Activated T-helper 2 cell treated with anti-CD3 and anti-CD28 coated beads, Interferon-gamma antibody, Interleukin-2, Interleukin-4, amounts not matched to agents 10 μg/mL and 5 μg/mL and 100 μg/mL, durations not matched to agents 14 hours and 24 hours and 36 hours (primary cell): Measurements from ENCODE around the gene ALDH2. TPM values are rescaled to one million over a fixed set of nuclear protein-coding genes. Genes with fewer than 3 reads are reported as not detected.
"Not testable (repeated sequence)": the region's sequence is repeated elsewhere in the genome, so short reads cannot be mapped to it uniquely, and the experiment has no call there.

Source experiments
- DNase-seq: peaks from one replicate; pipeline ENCODE4 v3.0.0; 2021; ENCODE audit warnings: low spot score
- H3K27ac Mint-ChIP-seq: one replicate; pipeline ENCODE4 v1.8.0; 2021; ENCODE audit warnings: mixed read lengths
- H3K27me3 Mint-ChIP-seq: one replicate; pipeline ENCODE4 v1.8.0; 2021; ENCODE audit warnings: low read depth, mixed read lengths
- H3K36me3 Mint-ChIP-seq: one replicate; pipeline ENCODE4 v1.8.0; 2021; ENCODE audit warnings: low read depth, mixed read lengths
- H3K4me1 Mint-ChIP-seq: one replicate; pipeline ENCODE4 v1.8.0; 2021; ENCODE audit warnings: low read depth, mixed read lengths
- H3K4me3 Mint-ChIP-seq: one replicate; pipeline ENCODE4 v1.8.0; 2021; ENCODE audit warnings: low read depth, mild to moderate bottlenecking, moderate library complexity, mixed read lengths
- H3K9me3 Mint-ChIP-seq: one replicate; pipeline ENCODE4 v1.8.0; 2021; ENCODE audit warnings: mixed read lengths
- intact Hi-C: fragments of 100-400 bp; cut with micrococcal nuclease; formaldehyde crosslinking; loops from one replicate; pipeline ENCODE4 v1.15.1; 2023
- total RNA-seq: library from RNA; stranded (reverse); gene quantifications from 2 replicates; pipeline ENCODE4 v1.2.3, GENCODE V29; 2022

The ALDH2 gene
- 0.11 and 0.34 TPM in 2 replicates for total RNA-seq

GRCh38 chr12:111766608-111767361 is at the start of gene ALDH2:
Gene ALDH2, plus strand, starts transcription at chr12:111766933. Its CDS starts 50 bp downstream, at chr12:111766983.
- H3K4me3 Mint-ChIP-seq, result peak within 1 kb of the TSS; percentile 78
- DNase-seq, result peak; percentile 21
- H3K4me1 Mint-ChIP-seq, result peaks cover 14% of the 10 kb centered on the region
- no peaks in the 10 kb centered on the region for H3K9me3 Mint-ChIP-seq
- H3K27me3 Mint-ChIP-seq, result peaks cover 28% of the 10 kb centered on the region
- H3K27ac Mint-ChIP-seq, result no peak within 1 kb of the TSS
- intact Hi-C loops, result no loop called here
- peaks cover 3% of the 10 kb centered on the region for H3K36me3 Mint-ChIP-seq

- H3K9me3 Mint-ChIP-seq, H3K27me3 Mint-ChIP-seq, intact Hi-C loops, H3K4me3 Mint-ChIP-seq, DNase-seq, H3K27ac Mint-ChIP-seq, H3K4me1 Mint-ChIP-seq: not testable (repeated sequence)
- peaks cover 27% of the 10 kb centered on the region for H3K36me3 Mint-ChIP-seq
These were observed 47.4 kb upstream of the ALDH2 start for GRCh38 chr12:111719316-111719715.

GRCh38 chr12:111720457-111720856 is 46.3 kb upstream of the ALDH2 start:
- no peak overlapping the region for H3K27ac Mint-ChIP-seq
- no peaks in the 10 kb centered on the region for H3K27me3 Mint-ChIP-seq
- H3K9me3 Mint-ChIP-seq, result no peaks in the 10 kb centered on the region
- no peaks in the 10 kb centered on the region for H3K4me1 Mint-ChIP-seq
- H3K4me3 Mint-ChIP-seq, result no peak overlapping the region
- H3K36me3 Mint-ChIP-seq, result peaks cover 36% of the 10 kb centered on the region
- intact Hi-C loops, result no loop called here
- no peak for DNase-seq

GRCh38 chr12:111723646-111724360 is 42.9 kb upstream of the ALDH2 start:
- intact Hi-C loops, H3K4me3 Mint-ChIP-seq, DNase-seq, H3K4me1 Mint-ChIP-seq, H3K27ac Mint-ChIP-seq, H3K9me3 Mint-ChIP-seq, H3K27me3 Mint-ChIP-seq: not testable (repeated sequence)
- peaks cover 31% of the 10 kb centered on the region for H3K36me3 Mint-ChIP-seq

- no peak for DNase-seq
- no peaks in the 10 kb centered on the region for H3K9me3 Mint-ChIP-seq
- no peaks in the 10 kb centered on the region for H3K4me1 Mint-ChIP-seq
- H3K4me3 Mint-ChIP-seq, result no peak overlapping the region
- H3K36me3 Mint-ChIP-seq, result peaks cover 21% of the 10 kb centered on the region
- intact Hi-C loops, result no loop called here
- no peaks in the 10 kb centered on the region for H3K27me3 Mint-ChIP-seq
- H3K27ac Mint-ChIP-seq, result no peak overlapping the region
These were observed 37.9 kb upstream of the ALDH2 start for GRCh38 chr12:111728795-111729194.

- H3K4me3 Mint-ChIP-seq, result no peak overlapping the region
These were observed 36.3 kb upstream of the ALDH2 start for GRCh38 chr12:111730420-111730819.

GRCh38 chr12:111732786-111733185 is 33.9 kb upstream of the ALDH2 start:
- Mint-ChIP-seq H3K27ac (no peak overlapping the region), H3K36me3 (peaks cover 11% of the 10 kb centered on the region), H3K27me3 (no peaks in the 10 kb centered on the region), H3K4me1 (no peaks in the 10 kb centered on the region), H3K9me3 (no peaks in the 10 kb centered on the region), H3K4me3 (no peak overlapping the region)
- intact Hi-C loops, result no loop called here
- no peak for DNase-seq

More at GRCh38 chr12:111730420-111730819, 36.3 kb upstream of the ALDH2 start:
- Mint-ChIP-seq H3K36me3 (peaks cover 9% of the 10 kb centered on the region), H3K4me1 (no peaks in the 10 kb centered on the region), H3K9me3 (no peaks in the 10 kb centered on the region), H3K27ac (no peak overlapping the region), H3K27me3 (no peaks in the 10 kb centered on the region)
- intact Hi-C loops, result no loop called here
- no peak for DNase-seq

- peaks cover 7% of the 10 kb centered on the region for H3K36me3 Mint-ChIP-seq
- intact Hi-C loops, result no loop called here
- no peak overlapping the region for H3K27ac Mint-ChIP-seq
- no peak for DNase-seq
- H3K4me1 Mint-ChIP-seq, result no peaks in the 10 kb centered on the region
- no peaks in the 10 kb centered on the region for H3K27me3 Mint-ChIP-seq
- no peaks in the 10 kb centered on the region for H3K9me3 Mint-ChIP-seq
- H3K4me3 Mint-ChIP-seq, result no peak overlapping the region
These were observed 33.3 kb upstream of the ALDH2 start for GRCh38 chr12:111733340-111733915.

GRCh38 chr12:111739524-111739923 is 27.2 kb upstream of the ALDH2 start:
- H3K27me3 Mint-ChIP-seq, H3K27ac Mint-ChIP-seq, H3K9me3 Mint-ChIP-seq, H3K4me3 Mint-ChIP-seq, intact Hi-C loops, H3K36me3 Mint-ChIP-seq, DNase-seq, H3K4me1 Mint-ChIP-seq: not testable (repeated sequence)

GRCh38 chr12:111741235-111741812 is 25.4 kb upstream of the ALDH2 start:
- peaks cover 16% of the 10 kb centered on the region for H3K36me3 Mint-ChIP-seq
- H3K27ac Mint-ChIP-seq, result no peak overlapping the region
- H3K4me3 Mint-ChIP-seq, result no peak overlapping the region
- intact Hi-C loops, result no loop called here
- no peaks in the 10 kb centered on the region for H3K4me1 Mint-ChIP-seq
- DNase-seq, result no peak
- H3K27me3 Mint-ChIP-seq, result no peaks in the 10 kb centered on the region
- no peaks in the 10 kb centered on the region for H3K9me3 Mint-ChIP-seq

GRCh38 chr12:111745211-111745610 is 21.5 kb upstream of the ALDH2 start:
- Mint-ChIP-seq H3K27ac (no peak overlapping the region), H3K36me3 (peaks cover 24% of the 10 kb centered on the region), H3K9me3 (no peaks in the 10 kb centered on the region), H3K4me1 (no peaks in the 10 kb centered on the region), H3K4me3 (no peak overlapping the region), H3K27me3 (no peaks in the 10 kb centered on the region)
- DNase-seq, result no peak
- intact Hi-C loops, result no loop called here

GRCh38 chr12:111747333-111747732 is 19.4 kb upstream of the ALDH2 start:
- Mint-ChIP-seq H3K9me3 (no peaks in the 10 kb centered on the region), H3K27me3 (no peaks in the 10 kb centered on the region), H3K4me3 (no peak overlapping the region), H3K36me3 (peaks cover 24% of the 10 kb centered on the region), H3K4me1 (no peaks in the 10 kb centered on the region), H3K27ac (no peak overlapping the region)
- intact Hi-C loops, result no loop called here
- no peak for DNase-seq
